ENCODE data around the gene SEC23A.

Gene SEC23A

GRCh38 chr14:39023939-39024871, 78.8 kb downstream of the SEC23A start:
- no peak for TF ChIP-seq RAD21 (IDR thresholded peaks at IDR 0.05; ENCODE audit: low read depth)
- no peak for TF ChIP-seq CREB1 (IDR thresholded peaks at IDR 0.05; ENCODE audit: low read depth)
- no peak for TF ChIP-seq MAX (IDR thresholded peaks at IDR 0.05)
- TF ChIP-seq EP300 (IDR thresholded peaks at IDR 0.05; ENCODE audit: borderline replicate concordance), result no peak
- no peak for TF ChIP-seq TAF1 (IDR thresholded peaks at IDR 0.05; ENCODE audit: low read depth)
- no peak for TF ChIP-seq REST (IDR thresholded peaks at IDR 0.05; ENCODE audit: low read depth)
- TF ChIP-seq ZBTB7A (IDR thresholded peaks at IDR 0.05; ENCODE audit: low read depth), result no peak
- TF ChIP-seq NFIC (IDR thresholded peaks at IDR 0.05), result no peak
- no peak for TF ChIP-seq EGR1 (IDR thresholded peaks at IDR 0.05)
- no peak for TF ChIP-seq TCF12 (IDR thresholded peaks at IDR 0.05; ENCODE audit: low read depth)
- TF ChIP-seq TEAD4 (IDR thresholded peaks at IDR 0.05), result no peak
- no peak for TF ChIP-seq FOXM1 (IDR thresholded peaks at IDR 0.05; ENCODE audit: borderline replicate concordance, low read depth)
- TF ChIP-seq CEBPB (IDR thresholded peaks at IDR 0.05), result no peak
- TF ChIP-seq YY1 (IDR thresholded peaks at IDR 0.05; ENCODE audit: low read depth), result no peak

- TF ChIP-seq EP300 (IDR thresholded peaks at IDR 0.05; ENCODE audit: borderline replicate concordance) (no peak), FOXM1 (IDR thresholded peaks at IDR 0.05; ENCODE audit: borderline replicate concordance, low read depth) (no peak), ZBTB7A (IDR thresholded peaks at IDR 0.05; ENCODE audit: low read depth) (no peak), NFIC (IDR thresholded peaks at IDR 0.05) (no peak)
Measured at GRCh38 chr14:39016733-39017095, 86.3 kb downstream of the SEC23A start.

- no peak for TF ChIP-seq CREB1 (IDR thresholded peaks at IDR 0.05; ENCODE audit: low read depth)
- TF ChIP-seq ZBTB7A (IDR thresholded peaks at IDR 0.05; ENCODE audit: low read depth), result no peak
- no peak for TF ChIP-seq EGR1 (IDR thresholded peaks at IDR 0.05)
- TF ChIP-seq REST (IDR thresholded peaks at IDR 0.05; ENCODE audit: low read depth), result no peak
- no peak for TF ChIP-seq EP300 (IDR thresholded peaks at IDR 0.05; ENCODE audit: borderline replicate concordance)
- no peak for TF ChIP-seq TAF1 (IDR thresholded peaks at IDR 0.05; ENCODE audit: low read depth)
- TF ChIP-seq MAX (IDR thresholded peaks at IDR 0.05), result no peak
- no peak for TF ChIP-seq TEAD4 (IDR thresholded peaks at IDR 0.05)
- no peak for TF ChIP-seq USF1 (IDR thresholded peaks at IDR 0.05)
- TF ChIP-seq YY1 (IDR thresholded peaks at IDR 0.05; ENCODE audit: low read depth), result no peak
- no peak for TF ChIP-seq NFIC (IDR thresholded peaks at IDR 0.05)
Measured at GRCh38 chr14:39015964-39016577, 87.0 kb downstream of the SEC23A start.

- no peak for TF ChIP-seq YY1 (IDR thresholded peaks at IDR 0.05; ENCODE audit: low read depth)
- TF ChIP-seq RAD21 (IDR thresholded peaks at IDR 0.05; ENCODE audit: low read depth), result peak; percentile 74
Measured at GRCh38 chr14:39015360-39015961, 87.6 kb downstream of the SEC23A start.

- no peak for TF ChIP-seq TAF1 (IDR thresholded peaks at IDR 0.05; ENCODE audit: low read depth)
- no peak for TF ChIP-seq USF1 (IDR thresholded peaks at IDR 0.05)
- no peak for TF ChIP-seq MAX (IDR thresholded peaks at IDR 0.05)
Measured at GRCh38 chr14:39014460-39014859, 88.6 kb downstream of the SEC23A start.

Measured in Ishikawa (cell line).